Activated naive CD8-positive, alpha-beta T cell treated with anti-CD3 and anti-CD28 coated beads for 36 hours (primary cell): ENCODE measurements around the gene CD68. TPM values are rescaled to one million over a fixed set of nuclear protein-coding genes. Genes with fewer than 3 reads are reported as not detected.

Experiments used
- DNase-seq: peaks from one replicate; pipeline ENCODE4 v3.0.0; 2021
- H3K27ac Mint-ChIP-seq: one replicate; pipeline ENCODE4 v1.8.0; 2022; ENCODE audit warnings: mild to moderate bottlenecking, moderate library complexity, mixed read lengths
- H3K27me3 Mint-ChIP-seq: one replicate; pipeline ENCODE4 v1.8.0; 2022; ENCODE audit warnings: mild to moderate bottlenecking, mixed read lengths
- H3K36me3 Mint-ChIP-seq: one replicate; pipeline ENCODE4 v1.8.0; 2021; ENCODE audit warnings: mild to moderate bottlenecking, mixed read lengths
- H3K4me1 Mint-ChIP-seq: one replicate; pipeline ENCODE4 v1.8.0; 2021; ENCODE audit warnings: mixed read lengths
- H3K4me3 Mint-ChIP-seq: one replicate; pipeline ENCODE4 v1.8.0; 2022; ENCODE audit warnings: mild to moderate bottlenecking, moderate library complexity, mixed read lengths
- H3K9me3 Mint-ChIP-seq: one replicate; pipeline ENCODE4 v1.8.0; 2022; ENCODE audit warnings: mixed read lengths
- total RNA-seq, 2 experiments: library from RNA; stranded (reverse); gene quantifications; one replicate each; pipeline ENCODE4 v1.2.3, GENCODE V29; 2021

The CD68 gene, protein sequence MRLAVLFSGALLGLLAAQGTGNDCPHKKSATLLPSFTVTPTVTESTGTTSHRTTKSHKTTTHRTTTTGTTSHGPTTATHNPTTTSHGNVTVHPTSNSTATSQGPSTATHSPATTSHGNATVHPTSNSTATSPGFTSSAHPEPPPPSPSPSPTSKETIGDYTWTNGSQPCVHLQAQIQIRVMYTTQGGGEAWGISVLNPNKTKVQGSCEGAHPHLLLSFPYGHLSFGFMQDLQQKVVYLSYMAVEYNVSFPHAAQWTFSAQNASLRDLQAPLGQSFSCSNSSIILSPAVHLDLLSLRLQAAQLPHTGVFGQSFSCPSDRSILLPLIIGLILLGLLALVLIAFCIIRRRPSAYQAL
- total RNA-seq = 1 to 10 TPM; 6.6 to 6.7 TPM

DNA sequence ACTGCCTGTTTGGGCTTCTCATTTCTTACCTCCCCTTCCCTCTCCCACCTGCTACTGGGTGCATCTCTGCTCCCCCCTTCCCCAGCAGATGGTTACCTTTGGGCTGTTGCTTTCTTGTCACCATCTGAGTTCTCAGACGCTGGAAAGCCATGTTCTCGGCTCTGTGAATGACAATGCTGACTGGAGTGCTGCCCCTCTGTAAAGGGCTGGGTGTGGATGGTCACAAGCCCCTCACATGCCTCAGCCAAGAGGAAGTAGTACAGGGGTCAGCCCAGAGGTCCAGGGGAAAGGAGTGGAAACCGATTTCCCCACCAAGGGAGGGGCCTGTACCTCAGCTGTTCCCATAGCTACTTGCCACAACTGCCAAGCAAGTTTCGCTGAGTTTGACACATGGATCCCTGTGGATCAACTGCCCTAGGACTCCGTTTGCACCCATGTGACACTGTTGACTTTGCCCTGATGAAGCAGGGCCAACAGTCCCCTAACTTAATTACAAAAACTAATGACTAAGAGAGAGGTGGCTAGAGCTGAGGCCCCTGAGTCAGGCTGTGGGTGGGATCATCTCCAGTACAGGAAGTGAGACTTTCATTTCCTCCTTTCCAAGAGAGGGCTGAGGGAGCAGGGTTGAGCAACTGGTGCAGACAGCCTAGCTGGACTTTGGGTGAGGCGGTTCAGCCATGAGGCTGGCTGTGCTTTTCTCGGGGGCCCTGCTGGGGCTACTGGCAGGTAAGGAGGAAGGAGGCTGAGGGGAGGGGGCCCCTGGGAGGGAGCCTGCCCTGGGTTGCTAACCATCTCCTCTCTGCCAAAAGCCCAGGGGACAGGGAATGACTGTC lies at the start of gene CD68:
Gene CD68 (plus strand): TSS at position 638 of the 833 bp plus-strand sequence. CDS start 40 bp downstream, at position 678.
- Mint-ChIP-seq H3K27ac (peak within 1 kb of the TSS; percentile 100), H3K4me3 (peak within 1 kb of the TSS; percentile 55), H3K36me3 (peaks cover 85% of the 10 kb centered on the region), H3K27me3 (no peaks in the 10 kb centered on the region), H3K4me1 (peaks cover 84% of the 10 kb centered on the region), H3K9me3 (no peaks in the 10 kb centered on the region)
- DNase-seq = peak; percentile 80

DNA sequence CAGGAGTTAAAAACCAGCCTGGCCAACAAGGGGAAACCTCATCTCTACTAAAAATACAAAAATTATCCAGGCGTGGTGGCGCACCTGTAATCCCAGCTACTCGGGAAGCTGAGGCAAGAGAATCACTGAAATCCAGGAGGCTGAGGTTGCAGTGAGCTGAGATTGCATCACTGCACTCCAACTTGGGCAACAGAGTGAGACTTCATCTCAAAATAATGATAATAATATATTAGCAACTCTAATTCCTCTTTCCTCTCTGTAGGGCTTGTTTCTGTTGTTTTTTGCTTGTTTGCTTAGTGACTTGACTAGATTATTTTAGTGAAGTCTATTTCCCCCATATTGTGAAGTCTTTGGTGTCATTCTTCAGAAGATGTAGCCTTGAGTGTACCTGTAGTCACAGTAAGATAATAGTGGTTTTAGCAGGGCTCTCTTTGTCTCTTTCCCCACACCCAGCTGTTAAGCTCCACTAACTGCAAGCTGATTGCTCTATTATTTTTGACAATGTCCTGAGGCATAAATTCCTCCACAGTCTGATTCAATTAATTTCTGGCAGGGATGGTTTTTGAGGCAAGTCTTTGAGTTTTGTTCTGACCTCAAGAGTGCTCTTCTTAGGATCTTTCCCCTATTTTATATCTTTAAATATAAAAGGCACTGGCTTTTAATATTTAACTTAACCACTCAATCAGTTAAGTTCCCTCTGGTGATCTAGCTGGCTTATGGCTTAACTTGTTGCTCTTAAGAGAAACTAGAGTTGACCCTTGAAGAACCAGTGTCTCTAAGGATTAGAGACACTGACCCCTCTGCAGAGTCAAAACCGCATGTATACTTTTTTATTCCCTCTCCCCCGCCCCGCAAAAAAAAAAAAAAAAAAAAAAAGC lies 49.2 kb upstream of the CD68 start:
- Mint-ChIP-seq H3K27me3 (no peaks in the 10 kb centered on the region), H3K36me3 (peaks cover 15% of the 10 kb centered on the region), H3K4me1 (no peaks in the 10 kb centered on the region), H3K27ac (no peak overlapping the region), H3K4me3 (no peak overlapping the region), H3K9me3 (peaks cover 17% of the 10 kb centered on the region)
- DNase-seq = no peak

DNA sequence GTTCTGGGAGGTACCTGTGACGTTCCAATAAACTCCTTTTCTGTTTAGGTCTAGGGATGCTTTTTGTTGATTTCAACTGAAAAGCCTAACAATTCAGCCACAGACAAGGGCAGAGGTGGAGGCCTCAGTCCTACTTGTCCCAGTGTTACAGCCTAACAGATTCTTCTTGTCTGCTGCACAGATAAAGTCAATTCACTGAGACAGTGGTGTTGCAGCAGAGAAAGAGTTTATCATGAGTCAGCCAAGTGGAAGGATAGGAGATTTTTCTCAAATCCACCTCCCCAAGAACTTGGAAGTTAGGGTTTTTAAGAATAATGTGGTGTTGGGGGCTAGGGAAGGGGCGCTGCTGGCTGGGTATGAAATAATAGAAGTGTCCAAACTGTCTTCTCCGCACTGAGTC lies 41.4 kb upstream of the CD68 start:
- Mint-ChIP-seq H3K4me1 (no peaks in the 10 kb centered on the region), H3K4me3 (no peak overlapping the region), H3K27me3 (no peaks in the 10 kb centered on the region), H3K27ac (no peak overlapping the region), H3K36me3 (no peaks in the 10 kb centered on the region), H3K9me3 (peaks cover 6% of the 10 kb centered on the region)
- no peak for DNase-seq

DNA sequence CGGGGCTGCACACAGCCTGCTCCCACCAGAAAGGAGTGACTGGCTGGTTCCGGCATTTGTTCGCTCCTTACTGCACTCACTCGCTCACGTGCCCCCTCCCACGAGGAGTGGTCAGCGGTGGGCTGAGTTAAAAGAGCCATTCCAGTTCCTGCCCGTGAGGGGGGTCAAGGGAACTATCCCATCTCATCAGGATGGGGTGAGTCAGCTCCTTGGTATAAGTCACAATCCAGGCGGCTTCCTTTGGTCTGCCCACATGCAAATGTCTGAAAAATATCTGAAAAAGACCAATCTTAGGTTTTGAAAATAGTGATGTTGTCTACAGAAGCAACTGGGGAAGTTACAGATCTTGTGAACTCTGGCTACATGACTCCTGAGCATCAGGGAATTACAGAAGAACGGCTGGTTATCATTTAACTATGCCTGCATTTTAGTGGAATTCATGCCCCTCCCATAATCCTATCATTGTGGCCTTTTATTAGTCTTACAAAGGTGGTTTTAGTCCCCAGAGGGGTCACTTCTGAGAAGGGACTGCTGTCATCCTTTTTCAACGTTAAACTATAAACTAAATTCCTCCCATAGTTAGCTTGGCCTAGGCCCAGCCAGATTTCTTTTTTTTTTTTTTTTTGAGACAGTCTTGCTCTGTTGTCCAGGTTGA lies 40.4 kb upstream of the CD68 start:
- Mint-ChIP-seq H3K4me1 (no peaks in the 10 kb centered on the region), H3K27ac (no peak overlapping the region), H3K9me3 (peaks cover 6% of the 10 kb centered on the region), H3K4me3 (no peak overlapping the region), H3K36me3 (no peaks in the 10 kb centered on the region), H3K27me3 (no peaks in the 10 kb centered on the region)
- no peak for DNase-seq

DNA sequence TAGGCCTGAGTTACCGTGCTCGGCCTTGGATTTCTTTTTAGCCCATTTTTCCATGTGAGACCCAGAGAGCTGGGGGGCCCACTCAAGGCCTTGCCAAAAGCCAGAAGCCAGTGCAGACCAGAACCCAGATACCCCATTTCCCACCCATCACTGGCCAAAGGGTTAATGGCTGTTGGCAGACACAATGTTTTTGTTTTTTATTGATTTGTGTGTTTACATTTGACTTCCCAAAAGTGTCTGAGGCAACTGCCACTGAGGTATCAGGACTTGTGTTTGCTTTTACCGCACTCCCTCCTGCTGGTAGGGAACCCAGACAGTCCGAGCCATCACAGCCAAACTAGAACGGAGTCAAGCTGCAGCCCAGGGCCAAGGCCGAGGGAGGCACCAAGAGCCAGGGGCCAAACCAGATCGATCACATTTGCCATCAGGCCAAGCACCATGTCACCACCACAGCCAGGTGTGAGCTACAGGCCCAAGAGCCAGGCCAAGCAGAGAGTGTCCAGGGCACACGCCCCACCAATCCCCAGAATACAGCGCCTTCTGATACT lies 38.3 kb upstream of the CD68 start:
- Mint-ChIP-seq H3K27ac (no peak overlapping the region), H3K27me3 (no peaks in the 10 kb centered on the region), H3K4me3 (no peak overlapping the region), H3K9me3 (peaks cover 6% of the 10 kb centered on the region), H3K4me1 (no peaks in the 10 kb centered on the region), H3K36me3 (no peaks in the 10 kb centered on the region)
- no peak for DNase-seq

DNA sequence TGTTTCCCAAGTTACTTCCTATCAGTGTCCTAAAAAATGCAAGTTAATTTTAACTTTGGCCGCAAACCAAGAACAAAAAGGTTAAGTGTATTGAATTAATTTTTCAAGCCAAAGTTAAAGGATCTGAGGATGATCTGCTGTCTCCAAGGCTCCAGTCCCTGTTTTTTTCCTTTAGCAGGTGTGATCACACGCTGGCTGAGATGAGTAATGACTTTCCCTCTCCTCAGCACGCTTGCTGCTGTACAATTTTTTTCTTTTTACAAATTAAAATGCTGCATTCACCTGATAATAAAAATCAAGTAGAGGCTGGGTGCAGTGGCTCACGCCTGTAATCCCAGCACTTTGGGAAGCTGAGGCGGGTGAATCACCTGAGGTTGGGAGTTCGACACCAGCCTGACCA lies 34.5 kb upstream of the CD68 start:
- Mint-ChIP-seq H3K4me1 (peaks cover 15% of the 10 kb centered on the region), H3K4me3 (no peak overlapping the region), H3K27me3 (no peaks in the 10 kb centered on the region), H3K9me3 (no peaks in the 10 kb centered on the region), H3K27ac (no peak overlapping the region), H3K36me3 (peaks cover 1% of the 10 kb centered on the region)
- DNase-seq = no peak

DNA sequence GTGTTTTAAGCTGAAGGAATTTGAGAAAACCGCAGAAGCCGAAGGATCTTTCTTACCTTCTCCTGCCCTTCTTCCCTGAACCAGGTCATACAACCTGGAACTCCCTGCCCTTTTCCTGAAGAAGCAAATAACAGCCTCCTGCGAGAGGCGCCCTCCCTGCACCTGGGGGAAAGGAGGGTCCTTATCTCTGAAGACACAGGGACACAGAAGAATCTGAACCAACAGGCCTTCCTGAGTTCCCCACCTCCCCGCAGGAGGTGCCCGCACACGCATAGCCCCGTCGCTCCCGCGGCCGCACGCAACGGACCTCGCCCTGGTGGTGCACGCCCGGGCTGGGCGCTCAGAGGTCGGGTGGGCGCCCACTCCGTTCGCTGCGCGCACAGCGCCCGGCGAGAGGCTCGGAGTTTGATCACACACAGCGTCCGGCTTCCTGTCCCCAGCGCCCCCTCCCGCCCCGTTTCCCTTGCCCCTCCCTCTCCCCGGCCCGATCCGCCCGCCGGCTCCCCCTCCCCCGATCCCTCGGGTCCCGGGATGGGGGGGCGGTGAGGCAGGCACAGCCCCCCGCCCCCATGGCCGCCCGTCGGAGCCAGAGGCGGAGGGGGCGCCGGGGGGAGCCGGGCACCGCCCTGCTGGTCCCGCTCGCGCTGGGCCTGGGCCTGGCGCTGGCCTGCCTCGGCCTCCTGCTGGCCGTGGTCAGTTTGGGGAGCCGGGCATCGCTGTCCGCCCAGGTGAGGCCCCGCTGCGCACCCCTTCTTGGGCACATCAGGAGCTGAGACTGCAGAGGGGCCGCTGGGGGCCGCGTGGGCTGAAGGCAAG lies 30.6 kb upstream of the CD68 start, which contains the start of gene TNFSF12:
Gene TNFSF12 (plus strand): TSS at position 474 of the 816 bp plus-strand sequence. CDS start 96 bp downstream, at position 570.
- H3K36me3 Mint-ChIP-seq = peaks cover 8% of the 10 kb centered on the region
- no peaks in the 10 kb centered on the region for H3K27me3 Mint-ChIP-seq
- peak within 1 kb of the TSS; percentile 79 for H3K27ac Mint-ChIP-seq
- H3K9me3 Mint-ChIP-seq = no peaks in the 10 kb centered on the region
- H3K4me1 Mint-ChIP-seq = peaks cover 50% of the 10 kb centered on the region
- peak; percentile 67 for DNase-seq
- peak within 1 kb of the TSS; percentile 83 for H3K4me3 Mint-ChIP-seq

DNA sequence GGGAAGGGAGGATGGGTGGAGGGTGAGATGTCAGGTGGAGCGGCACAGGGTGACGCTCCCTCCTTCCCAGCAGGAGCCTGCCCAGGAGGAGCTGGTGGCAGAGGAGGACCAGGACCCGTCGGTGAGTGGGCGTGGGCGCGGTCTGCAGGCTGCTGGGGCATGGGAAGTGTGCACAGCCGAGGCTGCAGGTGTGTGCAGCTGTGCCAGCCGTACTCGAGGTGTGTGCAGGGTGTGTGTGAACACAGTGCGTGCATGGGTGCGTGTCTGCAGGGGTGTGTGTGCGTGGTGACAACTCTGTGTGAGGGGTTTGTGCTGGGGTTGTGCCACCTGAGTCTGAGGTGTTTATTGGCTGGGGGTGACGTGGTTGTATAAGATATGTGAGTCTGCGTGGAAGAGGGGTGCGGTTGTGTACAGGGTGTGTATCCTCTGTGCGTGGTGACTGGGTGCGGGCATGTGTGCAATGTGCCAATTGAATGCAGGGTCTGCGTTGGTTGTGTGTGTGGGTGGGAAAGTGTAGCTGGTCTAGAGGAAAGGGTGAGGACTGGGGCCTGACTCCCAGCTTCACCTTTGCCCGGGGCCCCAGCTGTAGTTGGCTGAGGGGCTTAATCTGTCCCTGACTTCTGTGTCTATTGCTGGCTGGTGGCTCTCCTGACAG lies 29.9 kb upstream of the CD68 start:
- H3K9me3 Mint-ChIP-seq = no peaks in the 10 kb centered on the region
- H3K4me1 Mint-ChIP-seq = peaks cover 53% of the 10 kb centered on the region
- H3K27me3 Mint-ChIP-seq = no peaks in the 10 kb centered on the region
- H3K4me3 Mint-ChIP-seq = peak overlapping the region; percentile 67
- peak; percentile 59 for DNase-seq
- H3K27ac Mint-ChIP-seq = peak overlapping the region; percentile 49
- H3K36me3 Mint-ChIP-seq = peaks cover 8% of the 10 kb centered on the region

DNA sequence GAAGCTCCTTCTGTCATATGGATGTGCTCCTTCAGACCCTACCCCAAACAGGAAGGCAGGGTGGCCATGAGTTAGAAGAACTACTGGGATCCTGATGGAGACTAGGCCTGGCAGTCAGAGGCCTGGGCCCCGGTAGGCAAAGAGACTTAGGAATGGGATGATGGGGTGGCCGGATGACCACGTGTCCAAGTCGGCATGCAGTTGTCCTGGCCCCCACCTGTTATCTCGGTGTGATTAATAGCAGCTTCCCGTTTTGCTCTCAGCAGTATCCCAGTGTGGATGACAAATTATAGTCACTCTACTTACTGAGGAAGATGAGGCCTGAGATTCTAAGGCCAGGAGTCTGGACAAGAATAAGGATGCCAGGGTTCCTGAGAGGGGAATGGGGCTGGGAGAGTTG lies 29.1 kb upstream of the CD68 start:
- Mint-ChIP-seq H3K36me3 (peaks cover 8% of the 10 kb centered on the region), H3K9me3 (no peaks in the 10 kb centered on the region), H3K4me1 (peaks cover 57% of the 10 kb centered on the region), H3K4me3 (no peak overlapping the region), H3K27ac (peak overlapping the region; percentile 88), H3K27me3 (no peaks in the 10 kb centered on the region)
- DNase-seq = no peak

DNA sequence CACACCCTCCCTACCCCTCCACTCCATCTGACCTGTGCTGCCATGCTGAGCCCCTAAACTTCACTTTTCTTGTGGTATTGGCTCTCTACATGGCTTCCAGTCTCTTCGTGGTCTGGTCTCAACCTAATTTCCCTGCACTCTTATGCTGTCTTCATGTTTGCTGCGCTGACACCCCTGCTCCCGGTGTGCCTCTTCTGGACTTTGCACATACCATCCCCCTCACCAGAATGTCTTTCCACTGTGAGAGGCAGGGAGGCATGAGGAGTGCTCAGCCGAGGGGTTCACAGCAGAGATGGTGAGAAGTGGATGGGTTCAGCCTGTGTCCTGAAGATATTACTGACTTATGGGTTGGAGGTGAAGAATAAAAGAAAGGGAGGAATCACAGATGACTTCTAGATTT lies 28.0 kb upstream of the CD68 start:
- Mint-ChIP-seq H3K36me3 (peaks cover 8% of the 10 kb centered on the region), H3K9me3 (no peaks in the 10 kb centered on the region), H3K4me1 (peaks cover 61% of the 10 kb centered on the region), H3K27me3 (no peaks in the 10 kb centered on the region), H3K27ac (peak overlapping the region; percentile 88), H3K4me3 (peak overlapping the region; percentile 11)
- no peak for DNase-seq

DNA sequence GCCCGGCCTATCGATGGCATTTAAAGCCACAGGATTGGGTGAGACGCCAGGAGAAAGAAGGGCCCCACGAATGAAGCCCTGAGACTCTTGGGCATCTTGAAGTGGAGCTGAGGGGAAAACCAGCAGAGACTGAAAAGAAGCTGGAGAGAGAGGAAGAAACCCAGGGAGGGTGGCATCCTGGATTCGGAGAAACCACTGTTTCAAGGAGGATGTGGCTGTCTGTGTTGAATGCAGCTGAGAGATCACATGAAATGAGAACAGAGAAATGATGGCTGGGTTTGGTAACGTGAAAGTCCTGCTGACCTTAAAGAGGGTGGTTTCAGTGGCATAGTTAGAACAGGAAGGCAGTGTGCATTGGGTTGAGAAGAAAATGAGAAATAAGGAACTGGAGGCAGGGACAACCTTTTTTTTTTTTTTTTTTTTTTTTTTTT lies 26.8 kb upstream of the CD68 start:
- no peaks in the 10 kb centered on the region for H3K27me3 Mint-ChIP-seq
- H3K36me3 Mint-ChIP-seq = peaks cover 8% of the 10 kb centered on the region
- no peaks in the 10 kb centered on the region for H3K9me3 Mint-ChIP-seq
- peak overlapping the region; percentile 88 for H3K27ac Mint-ChIP-seq
- peak overlapping the region; percentile 57 for H3K4me3 Mint-ChIP-seq
- DNase-seq = peak; percentile 51
- peaks cover 60% of the 10 kb centered on the region for H3K4me1 Mint-ChIP-seq

DNA sequence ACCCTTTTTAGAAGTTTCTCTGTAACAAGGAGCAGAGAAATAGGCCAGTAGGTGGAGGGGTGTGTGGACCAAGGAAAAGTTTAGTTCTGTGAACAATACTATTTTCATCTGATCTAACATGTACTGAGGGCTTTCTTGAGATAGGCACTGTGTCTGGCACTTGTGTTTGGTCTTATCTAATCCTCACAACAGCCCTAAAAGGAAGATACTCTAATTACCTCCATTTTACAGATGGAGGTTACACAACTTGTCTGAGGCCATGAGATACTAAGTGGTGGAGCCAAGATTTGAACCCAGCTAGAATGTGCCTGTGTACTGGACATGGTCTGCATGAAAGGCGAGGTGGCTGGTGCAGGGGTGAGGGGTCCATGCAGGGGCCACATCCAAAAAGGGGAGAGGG lies 26.1 kb upstream of the CD68 start:
- no peak for DNase-seq
- Mint-ChIP-seq H3K27me3 (no peaks in the 10 kb centered on the region), H3K9me3 (no peaks in the 10 kb centered on the region), H3K4me1 (peaks cover 62% of the 10 kb centered on the region), H3K36me3 (peaks cover 7% of the 10 kb centered on the region), H3K4me3 (peak overlapping the region; percentile 25), H3K27ac (peak overlapping the region; percentile 88)

DNA sequence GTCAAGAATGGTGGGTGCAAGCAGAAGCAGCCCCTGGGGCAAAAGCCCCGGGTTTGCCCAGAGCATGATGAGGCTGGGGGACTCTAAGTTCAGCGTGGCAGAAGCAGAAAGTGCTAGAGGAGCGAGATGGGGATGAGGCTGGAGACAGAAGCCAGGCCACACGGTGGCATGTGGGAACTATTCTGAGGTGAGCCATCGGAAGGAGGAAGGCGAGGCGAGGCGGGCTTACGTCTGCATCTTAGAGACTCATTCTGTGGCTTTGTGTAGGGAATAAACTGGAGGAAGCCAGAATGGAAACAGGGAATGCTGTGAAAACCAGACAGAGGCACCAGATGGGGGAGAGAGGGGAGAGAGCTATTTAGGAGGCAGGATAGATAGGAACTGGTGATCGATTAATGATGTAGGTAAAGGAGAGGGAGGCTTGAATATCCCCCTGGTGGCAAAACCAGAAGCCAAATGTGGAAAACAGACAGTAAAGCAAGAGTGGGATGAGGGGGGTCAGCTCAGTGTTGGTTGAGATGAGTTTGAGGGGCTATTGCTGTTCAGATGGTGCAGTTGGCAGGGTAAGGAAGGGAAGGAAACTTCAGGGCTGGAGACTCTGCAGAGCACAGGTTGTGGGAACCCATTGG lies 24.0 kb upstream of the CD68 start:
- no peaks in the 10 kb centered on the region for H3K27me3 Mint-ChIP-seq
- H3K4me3 Mint-ChIP-seq = no peak overlapping the region
- no peaks in the 10 kb centered on the region for H3K9me3 Mint-ChIP-seq
- peak overlapping the region; percentile 16 for H3K27ac Mint-ChIP-seq
- DNase-seq = no peak
- peaks cover 68% of the 10 kb centered on the region for H3K4me1 Mint-ChIP-seq
- peaks cover 8% of the 10 kb centered on the region for H3K36me3 Mint-ChIP-seq
